Kidney tubule cell (primary cell): Measurements from ENCODE around the gene LIPT1.
A peak's percentile ranks its signal among the peaks of the same experiment; 100 is the strongest.
"Not testable (repeated sequence)": the region's sequence is repeated elsewhere in the genome, so short reads cannot be mapped to it uniquely, and the experiment has no call there.

Source experiments
- DNase-seq: peaks from one replicate; pipeline ENCODE4 v3.0.0-alpha.2; 2018; ENCODE audit warnings: low spot score

The LIPT1 gene

GRCh38 chr2:99180755-99181623 is 26.2 kb downstream of the LIPT1 start, which contains the start of the genes MITD1 and MRPL30:
Gene MITD1 (minus strand): TSS chr2:99181058. CDS start chr2:99180981, 77 bp downstream.
Gene MRPL30 (plus strand): TSS chr2:99181184. CDS start chr2:99186204, 5,020 bp downstream.
- peak; percentile 96 for DNase-seq

GRCh38 chr2:99181624-99182000 is 26.8 kb downstream of the LIPT1 start:
- DNase-seq: peak; percentile 26

GRCh38 chr2:99183025-99183424 is 28.3 kb downstream of the LIPT1 start:
- no peak for DNase-seq

- DNase-seq: no peak
Observed at GRCh38 chr2:99184811-99185210, 30.0 kb downstream of the LIPT1 start.

- peak; percentile 10 for DNase-seq
Observed at GRCh38 chr2:99187011-99187410, 32.2 kb downstream of the LIPT1 start.

- DNase-seq: no peak
Observed at GRCh38 chr2:99188357-99188756, 33.6 kb downstream of the LIPT1 start.

GRCh38 chr2:99190548-99190947 is 35.8 kb downstream of the LIPT1 start:
- DNase-seq: no peak

GRCh38 chr2:99192364-99192763 is 37.6 kb downstream of the LIPT1 start:
- not testable (repeated sequence) for DNase-seq

GRCh38 chr2:99198103-99198841 is 43.5 kb downstream of the LIPT1 start:
- DNase-seq: no peak

- DNase-seq: no peak
Observed at GRCh38 chr2:99200076-99200800, 45.5 kb downstream of the LIPT1 start.

- no peak for DNase-seq
Observed at GRCh38 chr2:99201959-99202678, 47.4 kb downstream of the LIPT1 start.

- DNase-seq: no peak
Observed at GRCh38 chr2:99205491-99205890, 50.7 kb downstream of the LIPT1 start.
